ENCODE data around the gene FCN3. TPM values are rescaled to one million over a fixed set of nuclear protein-coding genes. Genes with fewer than 3 reads are reported as not detected.
A peak's percentile ranks its signal among the peaks of the same experiment; 100 is the strongest.

The FCN3 gene
- total and polyA plus RNA-seq, 9 donors: 0.35 to 7.6 (median 2.4) TPM

GRCh38 chr1:27397110-27397509, 22.5 kb upstream of the FCN3 start:
- TF ChIP-seq EP300 (IDR thresholded peaks at IDR 0.05): no peak
- TF ChIP-seq, protein P1, sequence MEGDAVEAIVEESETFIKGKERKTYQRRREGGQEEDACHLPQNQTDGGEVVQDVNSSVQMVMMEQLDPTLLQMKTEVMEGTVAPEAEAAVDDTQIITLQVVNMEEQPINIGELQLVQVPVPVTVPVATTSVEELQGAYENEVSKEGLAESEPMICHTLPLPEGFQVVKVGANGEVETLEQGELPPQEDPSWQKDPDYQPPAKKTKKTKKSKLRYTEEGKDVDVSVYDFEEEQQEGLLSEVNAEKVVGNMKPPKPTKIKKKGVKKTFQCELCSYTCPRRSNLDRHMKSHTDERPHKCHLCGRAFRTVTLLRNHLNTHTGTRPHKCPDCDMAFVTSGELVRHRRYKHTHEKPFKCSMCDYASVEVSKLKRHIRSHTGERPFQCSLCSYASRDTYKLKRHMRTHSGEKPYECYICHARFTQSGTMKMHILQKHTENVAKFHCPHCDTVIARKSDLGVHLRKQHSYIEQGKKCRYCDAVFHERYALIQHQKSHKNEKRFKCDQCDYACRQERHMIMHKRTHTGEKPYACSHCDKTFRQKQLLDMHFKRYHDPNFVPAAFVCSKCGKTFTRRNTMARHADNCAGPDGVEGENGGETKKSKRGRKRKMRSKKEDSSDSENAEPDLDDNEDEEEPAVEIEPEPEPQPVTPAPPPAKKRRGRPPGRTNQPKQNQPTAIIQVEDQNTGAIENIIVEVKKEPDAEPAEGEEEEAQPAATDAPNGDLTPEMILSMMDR (IDR thresholded peaks at IDR 0.05): no peak
- TF ChIP-seq POLR2A (IDR thresholded peaks at IDR 0.05): no peak
- peak in 1 of 5 donors; percentile 24 for DNase-seq
- intact Hi-C loops (cut with DNase I): loop anchor here in 3 of 4 donors (5.0 to 10.0 kb wide), 3 partner anchors 40 to 292 kb away; no protein-coding TSS in a partner anchor
- WGBS, 3 donors: 47 to 67% (median 58%) methylated on average over 3 of the region's 3 CpGs
- H3K9me3 ChIP-seq: no peaks in the 10 kb centered on the region
- no peak overlapping the region for H3K4me3 ChIP-seq
- H3K4me1 ChIP-seq (ENCODE audit: insufficient read depth): peaks cover 4% of the 10 kb centered on the region
- H3K27ac ChIP-seq: no peak overlapping the region
- H3K27me3 ChIP-seq: no peaks in the 10 kb centered on the region
- no peaks in the 10 kb centered on the region for H3K36me3 ChIP-seq

- intact Hi-C loops (cut with DNase I): loop anchor here in 3 of 4 donors (2.0 to 10.0 kb wide), 4 partner anchors 38 to 291 kb away; no protein-coding TSS in a partner anchor
- H3K4me1 ChIP-seq (ENCODE audit: insufficient read depth): peaks cover 11% of the 10 kb centered on the region
- WGBS, 3 donors: 3 to 6% (median 5%) methylated on average over 10 of the region's 10 CpGs
Measured at GRCh38 chr1:27395441-27396195, 21.0 kb upstream of the FCN3 start.

GRCh38 chr1:27394925-27395324, 20.3 kb upstream of the FCN3 start:
- no peak for DNase-seq
- no peaks in the 10 kb centered on the region for H3K27me3 ChIP-seq
- H3K36me3 ChIP-seq: no peaks in the 10 kb centered on the region
- no peak overlapping the region for H3K27ac ChIP-seq
- peaks cover 11% of the 10 kb centered on the region for H3K4me1 ChIP-seq (ENCODE audit: insufficient read depth)
- no peak overlapping the region for H3K4me3 ChIP-seq
- intact Hi-C loops (cut with DNase I): loop anchor here (2.0 to 10.0 kb wide), 6 partner anchors 38 to 290 kb away; no protein-coding TSS in a partner anchor
- no peaks in the 10 kb centered on the region for H3K9me3 ChIP-seq
- TF ChIP-seq EP300 (IDR thresholded peaks at IDR 0.05): no peak
- TF ChIP-seq, protein P1 (IDR thresholded peaks at IDR 0.05): no peak
- TF ChIP-seq POLR2A (IDR thresholded peaks at IDR 0.05): no peak
- 62 to 76% (median 75%) methylated on average over 1 of the region's 1 CpG for WGBS, 3 donors

More at GRCh38 chr1:27395441-27396195, 21.0 kb upstream of the FCN3 start:
- H3K36me3 ChIP-seq: no peaks in the 10 kb centered on the region
- no peaks in the 10 kb centered on the region for H3K9me3 ChIP-seq
- H3K4me3 ChIP-seq: no peak overlapping the region
- peak; percentile 68 to 86 (median 82) for DNase-seq
- H3K27me3 ChIP-seq: no peaks in the 10 kb centered on the region
- H3K27ac ChIP-seq: no peak overlapping the region
- no peak for TF ChIP-seq POLR2A (IDR thresholded peaks at IDR 0.05)
- TF ChIP-seq, protein P1 (IDR thresholded peaks at IDR 0.05): peak; percentile 90 to 95 (median 93)

- Histone ChIP-seq H3K4me3 (no peak overlapping the region), H3K27ac (no peak overlapping the region), H3K4me1 (ENCODE audit: insufficient read depth) (peaks cover 11% of the 10 kb centered on the region), H3K9me3 (no peaks in the 10 kb centered on the region), H3K36me3 (no peaks in the 10 kb centered on the region), H3K27me3 (no peaks in the 10 kb centered on the region)
- intact Hi-C loops (cut with DNase I): loop anchor here (2.0 to 10.0 kb wide), 6 partner anchors 37 to 289 kb away; no protein-coding TSS in a partner anchor
- DNase-seq: peak in 1 of 5 donors; percentile 41
- WGBS, 3 donors: 93 to 95% (median 94%) methylated on average over 9 of the region's 9 CpGs
- TF ChIP-seq, protein P1 (IDR thresholded peaks at IDR 0.05): no peak
- TF ChIP-seq POLR2A (IDR thresholded peaks at IDR 0.05): no peak
- no peak for TF ChIP-seq EP300 (IDR thresholded peaks at IDR 0.05)
Measured at GRCh38 chr1:27394282-27394658, 19.6 kb upstream of the FCN3 start.

Measured in ovary (tissue), 9 donors.